Measurements from ENCODE around the gene GOSR1. TPM values are rescaled to one million over a fixed set of nuclear protein-coding genes. Genes with fewer than 3 reads are reported as not detected.

The GOSR1 gene
- total RNA-seq, 2 donors from 2014 or later = 42.8 to 51.1 TPM

DNA sequence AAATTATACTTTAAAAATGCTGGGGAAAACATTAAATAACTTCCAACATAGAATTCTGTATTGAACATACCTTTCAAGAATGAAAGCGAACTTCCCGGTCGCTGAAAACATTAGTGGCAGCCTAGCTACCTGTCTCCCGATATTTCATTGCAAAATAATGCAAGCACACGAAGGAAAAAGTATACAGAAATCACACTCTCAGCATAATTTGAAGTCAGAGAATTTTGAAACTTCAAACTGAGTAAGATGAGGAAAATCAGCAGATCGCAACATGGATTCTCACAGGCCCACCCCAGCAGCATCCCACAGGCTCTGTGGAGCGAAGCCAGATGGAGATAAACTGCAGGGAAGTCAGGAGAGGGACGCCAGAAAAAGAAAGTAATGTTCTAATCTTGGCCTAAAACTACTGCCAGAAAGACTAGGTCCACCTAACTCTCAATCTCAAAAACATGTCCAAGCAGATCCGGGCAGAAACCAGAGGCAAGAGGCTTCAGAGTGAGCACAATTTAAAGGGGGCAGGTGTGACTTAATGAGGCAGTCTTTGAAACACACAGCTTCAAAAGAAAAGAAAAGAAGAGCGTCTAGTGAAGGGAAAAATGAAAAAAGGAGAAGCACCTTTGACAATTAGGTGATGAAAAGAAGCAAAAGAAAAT, 4.8 kb upstream of the GOSR1 start:
- Mint-ChIP-seq H3K27me3 (no peaks in the 10 kb centered on the region), H3K4me3 (no peak overlapping the region), H3K27ac (no peak overlapping the region), H3K36me3 (ENCODE audit: low read depth) (peaks cover 3% of the 10 kb centered on the region), H3K4me1 (peaks cover 14% of the 10 kb centered on the region)
- DNase-seq (no peak), ATAC-seq (no peak)
- H3K9me3 ChIP-seq (ENCODE audit: control insufficient read depth, low read length, poor library complexity, severe bottlenecking) = no peaks in the 10 kb centered on the region

DNA sequence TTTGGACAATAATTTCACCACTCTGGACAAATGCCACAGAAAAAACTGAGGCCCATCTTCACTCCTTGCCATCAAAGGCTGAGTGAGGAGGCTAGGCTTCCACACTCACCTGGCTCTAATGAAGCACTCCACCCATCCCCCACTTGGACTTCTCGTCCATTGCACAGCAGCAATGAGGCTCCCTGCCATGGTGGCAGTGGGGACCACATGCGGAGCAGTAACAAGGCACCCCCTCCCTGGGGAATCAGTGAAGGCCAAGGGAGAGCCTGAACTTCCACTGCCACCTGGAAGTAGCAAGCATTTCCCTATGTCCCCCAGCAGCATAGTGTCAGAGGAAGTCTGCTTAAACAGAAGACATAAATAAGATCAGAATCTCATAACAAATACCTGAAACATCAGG, 2.0 kb upstream of the GOSR1 start:
- peaks cover 5% of the 10 kb centered on the region for H3K36me3 Mint-ChIP-seq (ENCODE audit: low read depth)
- H3K27ac Mint-ChIP-seq = peak overlapping the region; percentile 61
- H3K9me3 ChIP-seq (ENCODE audit: control insufficient read depth, low read length, poor library complexity, severe bottlenecking) = no peaks in the 10 kb centered on the region
- H3K27me3 Mint-ChIP-seq = no peaks in the 10 kb centered on the region
- no peak for DNase-seq
- H3K4me1 Mint-ChIP-seq = peaks cover 26% of the 10 kb centered on the region
- H3K4me3 Mint-ChIP-seq = no peak overlapping the region
- ATAC-seq = no peak

- Mint-ChIP-seq H3K4me1 (peaks cover 26% of the 10 kb centered on the region), H3K27me3 (no peaks in the 10 kb centered on the region), H3K4me3 (peak overlapping the region; percentile 96), H3K27ac (peak overlapping the region; percentile 100), H3K36me3 (ENCODE audit: low read depth) (peaks cover 5% of the 10 kb centered on the region)
- ATAC-seq (peak; percentile 8), DNase-seq (no peak)
- no peaks in the 10 kb centered on the region for H3K9me3 ChIP-seq (ENCODE audit: control insufficient read depth, low read length, poor library complexity, severe bottlenecking)
Observed at GRCh38 chr17:30476726-30477082, 504 bp upstream of the GOSR1 start.

- Mint-ChIP-seq H3K4me3 (peak overlapping the region; percentile 96), H3K27me3 (no peaks in the 10 kb centered on the region), H3K4me1 (peaks cover 26% of the 10 kb centered on the region), H3K27ac (peak overlapping the region; percentile 100), H3K36me3 (ENCODE audit: low read depth) (peaks cover 5% of the 10 kb centered on the region)
- ATAC-seq = peak; percentile 79
- H3K9me3 ChIP-seq (ENCODE audit: control insufficient read depth, low read length, poor library complexity, severe bottlenecking) = no peaks in the 10 kb centered on the region
- peak in 1 of 3 donors; percentile 21 for DNase-seq
Observed at GRCh38 chr17:30477774-30478115, 537 bp downstream of the GOSR1 start.

GRCh38 chr17:30482555-30482954, 5.3 kb downstream of the GOSR1 start:
- H3K27ac Mint-ChIP-seq = no peak overlapping the region
- no peak for ATAC-seq
- no peaks in the 10 kb centered on the region for H3K27me3 Mint-ChIP-seq

DNA sequence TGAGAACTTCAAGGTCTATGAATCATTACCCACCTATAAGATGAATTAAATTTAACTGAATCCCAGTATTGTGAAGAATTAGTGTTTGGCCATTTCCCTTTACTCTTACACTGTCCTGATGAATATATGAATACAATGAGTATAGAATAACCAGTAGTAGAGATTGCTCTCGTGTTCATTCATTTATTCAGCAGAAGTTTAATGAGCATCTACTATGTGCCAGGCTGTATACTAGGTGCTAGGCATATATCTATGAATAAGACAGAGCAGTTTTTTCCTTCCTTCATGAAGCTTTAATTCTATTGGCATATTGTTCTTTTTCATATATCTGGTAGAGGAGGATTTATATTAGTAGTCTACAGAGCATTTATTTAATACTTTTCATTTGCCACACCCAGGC, 6.0 kb downstream of the GOSR1 start:
- no peaks in the 10 kb centered on the region for H3K9me3 ChIP-seq (ENCODE audit: control insufficient read depth, low read length, poor library complexity, severe bottlenecking)
- no peak for ATAC-seq
- Mint-ChIP-seq H3K36me3 (ENCODE audit: low read depth) (no peaks in the 10 kb centered on the region), H3K27ac (no peak overlapping the region), H3K4me3 (no peak overlapping the region), H3K27me3 (no peaks in the 10 kb centered on the region), H3K4me1 (peaks cover 12% of the 10 kb centered on the region)
- DNase-seq = no peak

More at GRCh38 chr17:30482555-30482954, 5.3 kb downstream of the GOSR1 start:
- Mint-ChIP-seq H3K4me3 (no peak overlapping the region), H3K4me1 (peaks cover 18% of the 10 kb centered on the region), H3K36me3 (ENCODE audit: low read depth) (peaks cover 2% of the 10 kb centered on the region)
- no peak for DNase-seq
- no peaks in the 10 kb centered on the region for H3K9me3 ChIP-seq (ENCODE audit: control insufficient read depth, low read length, poor library complexity, severe bottlenecking)

DNA sequence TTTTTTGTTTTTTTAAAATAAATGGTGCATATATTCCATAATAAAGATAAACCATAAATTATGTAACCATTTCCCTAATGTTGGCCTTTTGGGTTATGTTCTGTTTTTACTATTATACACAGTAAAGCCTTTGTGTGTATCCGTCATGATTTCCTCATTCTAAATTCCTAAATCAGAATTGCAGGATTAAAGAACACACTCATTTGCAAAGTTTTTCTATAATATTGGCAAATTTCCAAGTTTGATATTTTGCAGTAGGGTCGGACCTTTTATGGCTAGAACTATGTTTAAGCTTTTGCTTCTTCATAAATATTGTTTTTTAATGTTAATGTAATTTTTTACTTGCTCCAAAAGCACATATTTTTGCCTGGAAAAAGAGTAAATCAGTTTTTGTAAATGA, 16.6 kb downstream of the GOSR1 start:
- no peaks in the 10 kb centered on the region for H3K27me3 Mint-ChIP-seq
- ATAC-seq (no peak), DNase-seq (no peak)
- peaks cover 15% of the 10 kb centered on the region for H3K4me1 Mint-ChIP-seq
- H3K9me3 ChIP-seq (ENCODE audit: control insufficient read depth, low read length, poor library complexity, severe bottlenecking) = no peaks in the 10 kb centered on the region
- H3K4me3 Mint-ChIP-seq = no peak overlapping the region
- no peak overlapping the region for H3K27ac Mint-ChIP-seq
- peaks cover 17% of the 10 kb centered on the region for H3K36me3 Mint-ChIP-seq (ENCODE audit: low read depth)

GRCh38 chr17:30495586-30495985, 18.4 kb downstream of the GOSR1 start:
- H3K27ac Mint-ChIP-seq = peak overlapping the region; percentile 81
- peaks cover 14% of the 10 kb centered on the region for H3K36me3 Mint-ChIP-seq (ENCODE audit: low read depth)
- no peaks in the 10 kb centered on the region for H3K27me3 Mint-ChIP-seq
- H3K4me1 Mint-ChIP-seq = peaks cover 22% of the 10 kb centered on the region
- DNase-seq = no peak
- H3K9me3 ChIP-seq (ENCODE audit: control insufficient read depth, low read length, poor library complexity, severe bottlenecking) = no peaks in the 10 kb centered on the region
- ATAC-seq = no peak
- H3K4me3 Mint-ChIP-seq = no peak overlapping the region

DNA sequence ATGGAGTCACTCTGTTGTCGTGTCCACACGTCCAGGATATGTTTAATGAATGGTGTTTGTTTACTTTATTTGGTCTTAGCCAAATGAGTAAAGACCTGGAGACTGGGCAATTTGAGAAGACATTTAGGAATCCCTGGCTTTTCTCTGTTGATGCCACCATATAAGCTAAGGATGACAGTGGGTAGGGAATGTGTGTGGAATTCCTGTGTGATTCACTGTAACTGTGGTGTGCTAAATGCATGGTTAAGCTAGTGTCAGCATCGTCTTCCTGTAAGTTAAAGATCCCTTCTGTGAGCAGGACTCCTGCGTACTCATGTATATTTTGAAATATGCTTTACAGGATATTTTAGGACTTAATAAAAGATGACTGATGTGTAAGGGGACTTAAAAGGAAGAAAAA, 26.4 kb downstream of the GOSR1 start:
- H3K9me3 ChIP-seq (ENCODE audit: control insufficient read depth, low read length, poor library complexity, severe bottlenecking) = no peaks in the 10 kb centered on the region
- H3K4me3 Mint-ChIP-seq = no peak overlapping the region
- peaks cover 24% of the 10 kb centered on the region for H3K4me1 Mint-ChIP-seq
- peaks cover 5% of the 10 kb centered on the region for H3K36me3 Mint-ChIP-seq (ENCODE audit: low read depth)
- no peak for DNase-seq
- ATAC-seq = no peak
- no peak overlapping the region for H3K27ac Mint-ChIP-seq
- no peaks in the 10 kb centered on the region for H3K27me3 Mint-ChIP-seq

GRCh38 chr17:30505868-30506417, 28.7 kb downstream of the GOSR1 start:
- Mint-ChIP-seq H3K36me3 (ENCODE audit: low read depth) (peaks cover 5% of the 10 kb centered on the region), H3K4me1 (peaks cover 17% of the 10 kb centered on the region), H3K27ac (peak overlapping the region; percentile 56), H3K4me3 (no peak overlapping the region), H3K27me3 (no peaks in the 10 kb centered on the region)
- DNase-seq (no peak), ATAC-seq (no peak)
- no peaks in the 10 kb centered on the region for H3K9me3 ChIP-seq (ENCODE audit: control insufficient read depth, low read length, poor library complexity, severe bottlenecking)

- ATAC-seq (no peak), DNase-seq (no peak)
- H3K4me3 Mint-ChIP-seq = no peak overlapping the region
- no peaks in the 10 kb centered on the region for H3K27me3 Mint-ChIP-seq
- H3K4me1 Mint-ChIP-seq = peaks cover 17% of the 10 kb centered on the region
- H3K27ac Mint-ChIP-seq = peak overlapping the region; percentile 56
- H3K36me3 Mint-ChIP-seq (ENCODE audit: low read depth) = peaks cover 5% of the 10 kb centered on the region
- H3K9me3 ChIP-seq (ENCODE audit: control insufficient read depth, low read length, poor library complexity, severe bottlenecking) = no peaks in the 10 kb centered on the region
Observed at GRCh38 chr17:30506481-30506880, 29.3 kb downstream of the GOSR1 start.

DNA sequence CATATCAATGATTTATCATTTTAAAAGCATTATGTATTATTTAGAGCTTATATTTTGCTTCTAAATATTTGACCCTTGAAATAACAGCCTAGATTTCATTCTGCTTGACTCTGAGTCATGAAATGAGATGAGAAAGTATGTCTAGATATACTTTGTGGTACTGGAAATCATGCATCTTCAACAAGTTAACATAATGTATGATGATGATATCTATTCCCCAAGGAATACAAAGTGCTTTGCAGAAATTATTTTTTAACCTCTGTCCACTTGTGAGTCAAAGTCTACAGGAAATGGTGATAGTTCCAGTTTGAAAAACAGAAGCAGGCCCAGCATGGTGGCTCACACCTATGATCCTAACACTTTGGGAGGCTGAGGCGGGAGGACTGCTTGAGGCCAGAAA, 36.1 kb downstream of the GOSR1 start:
- DNase-seq (no peak), ATAC-seq (no peak)
- H3K9me3 ChIP-seq (ENCODE audit: control insufficient read depth, low read length, poor library complexity, severe bottlenecking) = no peaks in the 10 kb centered on the region
- Mint-ChIP-seq H3K4me1 (peaks cover 6% of the 10 kb centered on the region), H3K36me3 (ENCODE audit: low read depth) (peaks cover 5% of the 10 kb centered on the region), H3K27ac (no peak overlapping the region), H3K27me3 (no peaks in the 10 kb centered on the region), H3K4me3 (no peak overlapping the region)

DNA sequence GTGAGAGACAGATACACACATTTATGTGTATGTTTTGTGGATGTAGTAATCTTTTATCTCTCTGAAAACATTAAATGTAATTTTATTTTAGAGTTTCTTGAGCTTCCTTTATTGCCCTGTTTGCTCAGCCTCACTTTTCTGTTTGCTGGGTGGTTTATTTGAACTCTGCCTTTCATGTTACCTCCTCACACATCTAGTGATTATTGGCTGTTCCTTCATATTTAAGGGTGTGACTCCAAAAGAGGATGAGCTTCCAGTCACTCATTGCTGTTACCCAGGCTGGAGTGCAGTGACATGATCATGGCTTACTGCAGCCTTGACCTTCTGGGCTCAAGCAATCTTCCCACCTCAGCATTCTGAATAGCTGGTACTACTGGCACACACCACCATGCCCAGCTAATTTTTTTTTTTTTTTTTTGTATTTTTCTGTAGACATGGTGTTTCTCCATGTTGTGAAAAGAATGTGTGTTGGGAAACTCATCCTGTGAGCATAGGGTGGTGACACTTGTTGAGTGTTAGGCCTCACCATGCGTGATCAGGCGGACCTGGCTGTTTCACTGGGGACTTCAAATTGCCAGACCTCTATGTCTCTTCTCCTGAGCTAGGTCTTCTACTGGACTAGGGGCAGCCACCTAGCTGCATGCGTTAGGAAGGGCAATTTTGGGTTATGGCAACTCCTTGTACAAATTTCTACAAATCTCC, 37.8 kb downstream of the GOSR1 start:
- H3K36me3 Mint-ChIP-seq (ENCODE audit: low read depth) = peaks cover 5% of the 10 kb centered on the region
- H3K9me3 ChIP-seq (ENCODE audit: control insufficient read depth, low read length, poor library complexity, severe bottlenecking) = no peaks in the 10 kb centered on the region
- no peak for ATAC-seq
- no peak overlapping the region for H3K4me3 Mint-ChIP-seq
- no peak for DNase-seq
- no peaks in the 10 kb centered on the region for H3K27me3 Mint-ChIP-seq
- H3K4me1 Mint-ChIP-seq = peaks cover 6% of the 10 kb centered on the region
- H3K27ac Mint-ChIP-seq = no peak overlapping the region

DNA sequence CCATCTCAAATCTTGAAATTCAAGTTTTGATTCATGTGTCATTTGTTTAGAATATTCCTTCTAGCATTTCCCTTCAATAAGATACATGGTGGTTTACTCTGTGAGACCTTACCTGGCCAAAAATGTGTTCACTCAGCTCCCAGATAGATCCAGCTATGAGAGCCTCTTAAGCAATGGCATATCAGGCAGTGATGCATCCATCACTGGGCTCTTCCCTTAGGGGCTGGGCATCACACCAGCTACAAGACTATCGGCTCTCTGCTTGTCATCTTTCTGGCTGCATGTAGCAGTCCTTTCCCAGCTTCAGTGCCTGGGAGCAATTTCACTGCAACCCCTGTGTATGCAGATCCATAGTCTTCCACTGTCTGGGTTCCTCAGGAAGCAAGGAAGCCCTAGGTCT, 40.6 kb downstream of the GOSR1 start:
- no peaks in the 10 kb centered on the region for H3K9me3 ChIP-seq (ENCODE audit: control insufficient read depth, low read length, poor library complexity, severe bottlenecking)
- Mint-ChIP-seq H3K36me3 (ENCODE audit: low read depth) (peaks cover 5% of the 10 kb centered on the region), H3K4me1 (peaks cover 6% of the 10 kb centered on the region), H3K27ac (peak overlapping the region; percentile 61), H3K4me3 (no peak overlapping the region), H3K27me3 (no peaks in the 10 kb centered on the region)
- DNase-seq (no peak), ATAC-seq (no peak)
